Measurements from ENCODE around the gene BNIPL. TPM values are rescaled to one million over a fixed set of nuclear protein-coding genes. Genes with fewer than 3 reads are reported as not detected.
A peak's percentile ranks its signal among the peaks of the same experiment; 100 is the strongest.

BNIPL gene
- total and polyA plus RNA-seq, 2 of the 4 experiments (the other 2 are of a cell fraction), result under 0.01 to 0.38 TPM

DNA sequence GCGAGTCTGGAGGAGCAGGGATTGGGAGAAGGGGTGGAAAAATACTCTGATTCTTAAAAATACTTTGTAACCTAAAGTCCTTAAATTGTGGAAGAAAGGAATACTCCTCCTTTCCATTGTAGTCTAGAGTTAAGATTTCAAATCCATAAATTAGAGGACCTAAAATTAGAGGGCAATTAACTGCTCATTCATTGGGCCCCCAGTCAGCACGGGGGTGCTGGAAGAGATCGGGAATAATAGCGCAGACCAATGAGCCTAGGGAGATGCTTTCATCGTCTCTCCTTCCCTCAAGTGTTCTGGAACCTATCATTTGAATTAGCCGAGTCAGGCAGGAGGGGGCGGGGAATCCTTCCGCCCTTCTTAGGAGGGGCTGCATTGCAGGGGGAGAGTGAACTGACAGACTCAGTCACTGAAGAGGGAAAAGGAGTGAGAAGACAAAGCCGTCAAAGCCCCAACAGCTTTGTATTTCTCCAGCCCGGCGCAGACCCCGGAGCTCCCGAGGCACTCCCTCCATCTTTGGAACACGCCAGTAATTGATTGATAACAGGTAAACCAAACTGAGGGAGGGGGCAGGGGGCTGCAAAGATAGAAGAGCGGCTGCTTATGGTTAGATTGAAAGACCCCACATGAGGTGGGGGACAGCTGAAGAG lies 23.7 kb downstream of the BNIPL start, which contains the start of gene MLLT11:
MLLT11 (plus strand) TSS at position 391 of the 650 bp plus-strand sequence. CDS start 6,828 bp downstream, outside the sequence.
- DNase-seq (peak; percentile 69), ATAC-seq (ENCODE audit: low read depth) (peak; percentile 41)
- WGBS, 2 experiments (ENCODE audit: extremely low coverage in 2 of 2, insufficient read length in 1 of 2), result 0% methylated on average over 1 of the region's 15 CpGs; no CpG with 5 or more reads in 1 of the 2 experiments
- peaks cover 23% of the 10 kb centered on the region for H3K9me1 ChIP-seq (ENCODE audit: insufficient read depth, low read length)
- peak within 1 kb of the TSS; percentile 70 for H3K18ac ChIP-seq (ENCODE audit: low read depth, low read length)
- H2AK5ac ChIP-seq (ENCODE audit: low read depth, low read length), result peak within 1 kb of the TSS; percentile 92
- H3K79me1 ChIP-seq (ENCODE audit: low read depth in 1 of 2, low read length in 2 of 2), result peaks cover 25 to 64% of the 10 kb centered on the region in 2 experiments
- in situ Hi-C loops (cut with MboI; ENCODE audit: low sequenced_read_pairs), result no loop called here
- peaks cover 15% of the 10 kb centered on the region for H3K4me1 ChIP-seq (ENCODE audit: control insufficient read depth, insufficient read depth, low read length)
- H2BK20ac ChIP-seq (ENCODE audit: low read depth, low read length), result peak within 1 kb of the TSS; percentile 36
- intact Hi-C loops (cut with micrococcal nuclease), result loop anchor here (5.0 kb wide), 1 partner anchor 53 kb away; the partner anchor contains the start of genes MINDY1 and PRUNE1
- H2AFZ ChIP-seq (replicated peaks; ENCODE audit: low read length, poor library complexity), result peak within 1 kb of the TSS; percentile 96
- dilution Hi-C loops (cut with HindIII; ENCODE audit: low sequenced_read_pairs, unreplicated experiment), result no loop called here
- H3K4ac ChIP-seq (ENCODE audit: low read depth, low read length), result peak within 1 kb of the TSS; percentile 97
- ChIA-PET POLR2A (ENCODE audit: unreplicated experiment) (interaction anchor here (0.8 to 1.0 kb wide), 2 partner anchors 11 kb away, joined by 3 to 4 read pairs; no protein-coding TSS in a partner anchor), CTCF (no interaction called here)
- H3K9ac ChIP-seq (ENCODE audit: low read depth, low read length), result peak within 1 kb of the TSS; percentile 98
- H3K9me3 ChIP-seq (ENCODE audit: control insufficient read depth, insufficient read depth, low read length), result no peaks in the 10 kb centered on the region
- peak within 1 kb of the TSS; percentile 91 for H4K5ac ChIP-seq (ENCODE audit: low read depth, low read length)
- peak within 1 kb of the TSS; percentile 99 for H3K27ac ChIP-seq (ENCODE audit: insufficient read depth, low read length)
- H3K4me3 ChIP-seq (ENCODE audit: insufficient read depth, low read depth, low read length), result peak within 1 kb of the TSS; percentile 89
- peak within 1 kb of the TSS; percentile 46 to 95 for H4K8ac ChIP-seq (ENCODE audit: low read depth in 2 of 2, low read length in 2 of 2)
- no TSS peak for BruUV-seq (replicated peaks)
- H3K14ac ChIP-seq (replicated peaks; ENCODE audit: low read depth, low read length), result peak within 1 kb of the TSS; percentile 99
- H3K23ac ChIP-seq (ENCODE audit: low read depth, low read length), result peak within 1 kb of the TSS; percentile 96
- H3K56ac ChIP-seq (ENCODE audit: extremely low read depth, insufficient read depth, low read length), result peak within 1 kb of the TSS; percentile 94
- peak within 1 kb of the TSS; percentile 100 for H2BK5ac ChIP-seq (ENCODE audit: low read depth, low read length, poor library complexity, severe bottlenecking)
- H3K36me3 ChIP-seq (ENCODE audit: control insufficient read depth, insufficient read depth, low read length), result peaks cover 17% of the 10 kb centered on the region
- peak within 1 kb of the TSS; percentile 99 for H2AK9ac ChIP-seq (replicated peaks; ENCODE audit: low read depth, low read length, poor library complexity)
- H4K91ac ChIP-seq (ENCODE audit: insufficient read depth, low read depth, low read length), result peak within 1 kb of the TSS; percentile 90
- H2BK15ac ChIP-seq (ENCODE audit: low read depth, low read length), result peak within 1 kb of the TSS; percentile 91; the same call in 2 of the 3 replicates
- no peaks in the 10 kb centered on the region for H3K27me3 ChIP-seq (ENCODE audit: control insufficient read depth, insufficient read depth, low read length)
- H4K20me1 ChIP-seq (ENCODE audit: insufficient read depth, low read length), result peaks cover 39% of the 10 kb centered on the region
- H2BK120ac ChIP-seq (ENCODE audit: low read depth, low read length), result peak within 1 kb of the TSS; percentile 87
- H3K4me2 ChIP-seq (ENCODE audit: low read depth, low read length), result peak within 1 kb of the TSS; percentile 98
- TF ChIP-seq POLR2A (IDR thresholded peaks at IDR 0.05; ENCODE audit: low read depth, low read length) (peak; percentile 51), MXI1 (IDR thresholded peaks at IDR 0.05; ENCODE audit: borderline replicate concordance, low read depth, low read length) (no peak), MAZ (IDR thresholded peaks at IDR 0.05; ENCODE audit: borderline replicate concordance, low read depth, low read length) (peak; percentile 41; the same call in 1 of the 2 replicates), BHLHE40 (IDR thresholded peaks at IDR 0.05; ENCODE audit: low read depth, low read length) (no peak), RAD21 (IDR thresholded peaks at IDR 0.05; ENCODE audit: low read length) (no peak), CHD1 (IDR thresholded peaks at IDR 0.05; ENCODE audit: low read depth, low read length) (0 out of 2 replicates have a peak, but pooled peaks have one; percentile 37), NFE2L2 (IDR thresholded peaks at IDR 0.05; ENCODE audit: low read depth, low read length) (peak; percentile 71), RCOR1 (IDR thresholded peaks at IDR 0.05; ENCODE audit: insufficient replicate concordance, low read length) (no peak), FOS (IDR thresholded peaks at IDR 0.05; ENCODE audit: low read depth, low read length) (no peak), CEBPB (IDR thresholded peaks at IDR 0.05; ENCODE audit: low read depth, low read length) (no peak), SMC3 (IDR thresholded peaks at IDR 0.05; ENCODE audit: low read depth, low read length) (no peak)
- TF ChIP-seq, protein P1, sequence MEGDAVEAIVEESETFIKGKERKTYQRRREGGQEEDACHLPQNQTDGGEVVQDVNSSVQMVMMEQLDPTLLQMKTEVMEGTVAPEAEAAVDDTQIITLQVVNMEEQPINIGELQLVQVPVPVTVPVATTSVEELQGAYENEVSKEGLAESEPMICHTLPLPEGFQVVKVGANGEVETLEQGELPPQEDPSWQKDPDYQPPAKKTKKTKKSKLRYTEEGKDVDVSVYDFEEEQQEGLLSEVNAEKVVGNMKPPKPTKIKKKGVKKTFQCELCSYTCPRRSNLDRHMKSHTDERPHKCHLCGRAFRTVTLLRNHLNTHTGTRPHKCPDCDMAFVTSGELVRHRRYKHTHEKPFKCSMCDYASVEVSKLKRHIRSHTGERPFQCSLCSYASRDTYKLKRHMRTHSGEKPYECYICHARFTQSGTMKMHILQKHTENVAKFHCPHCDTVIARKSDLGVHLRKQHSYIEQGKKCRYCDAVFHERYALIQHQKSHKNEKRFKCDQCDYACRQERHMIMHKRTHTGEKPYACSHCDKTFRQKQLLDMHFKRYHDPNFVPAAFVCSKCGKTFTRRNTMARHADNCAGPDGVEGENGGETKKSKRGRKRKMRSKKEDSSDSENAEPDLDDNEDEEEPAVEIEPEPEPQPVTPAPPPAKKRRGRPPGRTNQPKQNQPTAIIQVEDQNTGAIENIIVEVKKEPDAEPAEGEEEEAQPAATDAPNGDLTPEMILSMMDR (conservative IDR thresholded peaks at IDR 0.05; ENCODE audit: low read depth, low read length), result no peak
- TF ChIP-seq, protein P2, sequence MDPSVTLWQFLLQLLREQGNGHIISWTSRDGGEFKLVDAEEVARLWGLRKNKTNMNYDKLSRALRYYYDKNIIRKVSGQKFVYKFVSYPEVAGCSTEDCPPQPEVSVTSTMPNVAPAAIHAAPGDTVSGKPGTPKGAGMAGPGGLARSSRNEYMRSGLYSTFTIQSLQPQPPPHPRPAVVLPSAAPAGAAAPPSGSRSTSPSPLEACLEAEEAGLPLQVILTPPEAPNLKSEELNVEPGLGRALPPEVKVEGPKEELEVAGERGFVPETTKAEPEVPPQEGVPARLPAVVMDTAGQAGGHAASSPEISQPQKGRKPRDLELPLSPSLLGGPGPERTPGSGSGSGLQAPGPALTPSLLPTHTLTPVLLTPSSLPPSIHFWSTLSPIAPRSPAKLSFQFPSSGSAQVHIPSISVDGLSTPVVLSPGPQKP (IDR thresholded peaks at IDR 0.05; ENCODE audit: borderline replicate concordance, low read depth, low read length), result no peak
- TF ChIP-seq, protein P3, sequence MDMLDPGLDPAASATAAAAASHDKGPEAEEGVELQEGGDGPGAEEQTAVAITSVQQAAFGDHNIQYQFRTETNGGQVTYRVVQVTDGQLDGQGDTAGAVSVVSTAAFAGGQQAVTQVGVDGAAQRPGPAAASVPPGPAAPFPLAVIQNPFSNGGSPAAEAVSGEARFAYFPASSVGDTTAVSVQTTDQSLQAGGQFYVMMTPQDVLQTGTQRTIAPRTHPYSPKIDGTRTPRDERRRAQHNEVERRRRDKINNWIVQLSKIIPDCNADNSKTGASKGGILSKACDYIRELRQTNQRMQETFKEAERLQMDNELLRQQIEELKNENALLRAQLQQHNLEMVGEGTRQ (IDR thresholded peaks at IDR 0.05; ENCODE audit: low read depth, low read length), result 0 out of 2 replicates have a peak, but pooled peaks have one; percentile 6
